HepG2 (cell line): ENCODE data around the gene RAB15. TPM values are rescaled to one million over a fixed set of nuclear protein-coding genes. Genes with fewer than 3 reads are reported as not detected.

Experiments
- ARID4A ChIP-seq: sonication (generic); formaldehyde crosslinking; IDR thresholded peaks from 2 replicates; pipeline ENCODE4 v1.5.0; 2020; ENCODE audit warnings: mild to moderate bottlenecking, missing genetic modification reagents, borderline replicate concordance
- ATF4 ChIP-seq, 2 experiments: fragments of 450-650 bp in 1 of 2; sonication (generic) in 1 of 2; formaldehyde crosslinking; IDR thresholded peaks; 2 replicates each; pipeline versions ENCODE4 v1.5.0 to v1.8.0; 2020 to 2022; ENCODE audit warnings: mild to moderate bottlenecking in 1 of 2, missing genetic modification reagents in 1 of 2
- E2F2 ChIP-seq: sonication (generic); formaldehyde crosslinking; IDR thresholded peaks from 2 replicates; pipeline ENCODE4 v1.4.0; 2020; ENCODE audit warnings: missing genetic modification reagents, borderline replicate concordance
- HNF1A ChIP-seq, 2 experiments: sonication (generic) in 1 of 2; formaldehyde crosslinking in 1 of 2; IDR thresholded peaks; 2 replicates each; pipeline versions ENCODE4 v1.4.0 to v1.6.1; 2016 to 2020; ENCODE audit warnings: borderline replicate concordance in 1 of 2, low read depth in 1 of 2, mild to moderate bottlenecking in 1 of 2, missing genetic modification reagents in 1 of 2
- NR2C2 ChIP-seq: sonication (generic); formaldehyde crosslinking; IDR thresholded peaks from 2 replicates; pipeline ENCODE4 v1.4.0; 2020; ENCODE audit warnings: missing genetic modification reagents, mild to moderate bottlenecking, moderate library complexity, borderline replicate concordance
- NR2F6 ChIP-seq, 2 experiments: IDR thresholded peaks; 2 replicates each; pipeline ENCODE4 v1.6.1; 2016; ENCODE audit warnings: antibody characterized with exemption in 1 of 2, mild to moderate bottlenecking in 1 of 2
- TEAD2 ChIP-seq: sonication (generic); formaldehyde crosslinking; IDR thresholded peaks from 2 replicates; pipeline ENCODE4 v1.9.0; 2021; ENCODE audit warnings: missing genetic modification reagents
- ZBTB43 ChIP-seq: sonication (generic); formaldehyde crosslinking; conservative IDR thresholded peaks from 2 replicates; pipeline ENCODE4 v1.4.0; 2020; ENCODE audit warnings: missing genetic modification reagents
- ZFP37 ChIP-seq: sonication (generic); formaldehyde crosslinking; IDR thresholded peaks from 2 replicates; pipeline ENCODE4 v1.4.0; 2020; ENCODE audit warnings: missing genetic modification reagents, borderline replicate concordance
- ZNF431 ChIP-seq: sonication (generic); formaldehyde crosslinking; IDR thresholded peaks from 2 replicates; pipeline ENCODE4 v1.9.0; 2022; ENCODE audit warnings: missing genetic modification reagents, low read depth, mild to moderate bottlenecking, borderline replicate concordance
- ZNF451 ChIP-seq: sonication (generic); formaldehyde crosslinking; IDR thresholded peaks from 2 replicates; pipeline ENCODE4 v1.5.0; 2020; ENCODE audit warnings: mild to moderate bottlenecking, missing genetic modification reagents
- ZNF468 ChIP-seq: sonication (generic); formaldehyde crosslinking; IDR thresholded peaks from 2 replicates; pipeline ENCODE4 v1.8.0; 2022; ENCODE audit warnings: mild to moderate bottlenecking, moderate library complexity, missing genetic modification reagents
- polyA plus RNA-seq, 8 experiments: library from polyadenylated mRNA; depleted of rRNA in 3 of 8; stranded (reverse) in 7 of 8; unstranded in 1 of 8; fragments of >200 nt; fragmentation: Illumina TruSeq in 4 of 8; extraction: Trizol in 4 of 8; gene quantifications; 2 replicates each; pipeline versions ENCODE4 v1.2.1 to v1.2.3, GENCODE V29; 2011 to 2016; ENCODE audit warnings: low read depth in 4 of 8, missing spikeins in 1 of 8, mixed read lengths in 1 of 8; ENCODE audit not compliant: insufficient read depth in 1 of 8
- total RNA-seq, 5 experiments: library from RNA; depleted of rRNA; stranded (reverse); fragments of >200 nt; fragmentation: Illumina TruSeq; extraction: Trizol; gene quantifications; 2 replicates each; pipeline ENCODE4 v1.2.3, GENCODE V29; 2016; ENCODE audit warnings: low read depth in 1 of 5

Gene RAB15
- total and polyA plus RNA-seq, 2 of the 13 experiments (the other 11 are each of a cell fraction or from before 2014, with no cell fraction given), result 7.4 to 18.5 TPM

GRCh38 chr14:64986648-64987437, 14.7 kb upstream of the RAB15 start, which contains the start of gene FNTB (continued):
- peak; percentile 82 for TF ChIP-seq NR2C2 (CRISPR knock-in tag)
- TF ChIP-seq NR2F6 (IDR thresholded peaks at IDR 0.05), result 0 out of 2 replicates have a peak, but pooled peaks have one; percentile 8
- peak; percentile 32; the same call in 1 of the 2 replicates for TF ChIP-seq NR2F6 (CRISPR knock-in tag; IDR thresholded peaks at IDR 0.05)
- TF ChIP-seq E2F2 (CRISPR knock-in tag), result no peak
- TF ChIP-seq TEAD2 (CRISPR knock-in tag), result no peak
- no peak for TF ChIP-seq ZFP37
- TF ChIP-seq ARID4A (CRISPR knock-in tag), result peak; percentile 97
- TF ChIP-seq ZBTB43 (CRISPR knock-in tag), result no peak
- no peak for TF ChIP-seq ZNF468 (CRISPR knock-in tag)
- peak; percentile 49; the same call in 1 of the 2 replicates for TF ChIP-seq ZNF431 (CRISPR knock-in tag)
- no peak for TF ChIP-seq ZNF451 (CRISPR knock-in tag)
- TF ChIP-seq HNF1A (IDR thresholded peaks at IDR 0.05; ENCODE audit: low read depth), result no peak
- peak; percentile 78; the same call in 1 of the 2 replicates for TF ChIP-seq HNF1A (CRISPR knock-in tag; IDR thresholded peaks at IDR 0.05; ENCODE audit: borderline replicate concordance)
- peak in 1 of 2 experiments; percentile 78; a peak in 2 of 4 replicates for TF ChIP-seq ATF4 (CRISPR knock-in tag; IDR thresholded peaks at IDR 0.05)
